NCI-H1105 treated with DMSO at 0.1 percent for 48 hours (cell line): Measurements from ENCODE around the gene THOC3.
"Not testable (repeated sequence)": the region's sequence is repeated elsewhere in the genome, so short reads cannot be mapped to it uniquely, and the experiment has no call there.

Experiments
- DNase-seq: peaks from one replicate; lab custom pipeline; 2025; lab: John Stamatoyannopoulos, UW

Gene THOC3

GRCh38 chr5:175967471-175968372 lies at the start of gene THOC3:
Gene THOC3 (minus strand): TSS chr5:175968315. CDS start chr5:175968208, 107 bp downstream.
- DNase-seq = not testable (repeated sequence)

GRCh38 chr5:176017324-176017723 lies 49.2 kb upstream of the THOC3 start:
- not testable (repeated sequence) for DNase-seq

GRCh38 chr5:176014360-176014759 lies 46.2 kb upstream of the THOC3 start:
- DNase-seq = not testable (repeated sequence)

GRCh38 chr5:176011088-176011487 lies 43.0 kb upstream of the THOC3 start:
- not testable (repeated sequence) for DNase-seq

- DNase-seq = not testable (repeated sequence)
These were observed 42.1 kb upstream of the THOC3 start for GRCh38 chr5:176010202-176010601.

GRCh38 chr5:176007220-176007619 lies 39.1 kb upstream of the THOC3 start:
- DNase-seq = not testable (repeated sequence)

GRCh38 chr5:176006819-176007218 lies 38.7 kb upstream of the THOC3 start:
- DNase-seq = not testable (repeated sequence)

- not testable (repeated sequence) for DNase-seq
These were observed 29.9 kb upstream of the THOC3 start for GRCh38 chr5:175997979-175998378.

GRCh38 chr5:175997495-175997894 lies 29.4 kb upstream of the THOC3 start:
- not testable (repeated sequence) for DNase-seq

GRCh38 chr5:175996791-175997190 lies 28.7 kb upstream of the THOC3 start:
- not testable (repeated sequence) for DNase-seq

- DNase-seq = not testable (repeated sequence)
These were observed 27.4 kb upstream of the THOC3 start for GRCh38 chr5:175995506-175995905.

GRCh38 chr5:175979371-175979995 lies 11.4 kb upstream of the THOC3 start:
- DNase-seq = not testable (repeated sequence)

GRCh38 chr5:175968381-175968780 lies 266 bp upstream of the THOC3 start:
- not testable (repeated sequence) for DNase-seq

- DNase-seq = not testable (repeated sequence)
These were observed 5.8 kb downstream of the THOC3 start for GRCh38 chr5:175962329-175962728.

GRCh38 chr5:175960228-175960627 lies 7.9 kb downstream of the THOC3 start:
- DNase-seq = not testable (repeated sequence)

- not testable (repeated sequence) for DNase-seq
These were observed 9.6 kb downstream of the THOC3 start for GRCh38 chr5:175958515-175958914.

GRCh38 chr5:175954107-175954506 lies 14.0 kb downstream of the THOC3 start:
- DNase-seq = not testable (repeated sequence)

GRCh38 chr5:175952810-175953209 lies 15.3 kb downstream of the THOC3 start:
- not testable (repeated sequence) for DNase-seq

GRCh38 chr5:175951339-175951969 lies 16.7 kb downstream of the THOC3 start:
- DNase-seq = not testable (repeated sequence)

GRCh38 chr5:175948329-175949108 lies 19.6 kb downstream of the THOC3 start:
- DNase-seq = not testable (repeated sequence)

GRCh38 chr5:175943253-175943652 lies 24.9 kb downstream of the THOC3 start:
- DNase-seq = not testable (repeated sequence)

GRCh38 chr5:175940632-175941031 lies 27.5 kb downstream of the THOC3 start:
- DNase-seq = not testable (repeated sequence)
